Keratinocyte (primary cell): ENCODE results near the gene PSAPL1. TPM values are rescaled to one million over a fixed set of nuclear protein-coding genes. Genes with fewer than 3 reads are reported as not detected.

ENCODE experiments used
- DNase-seq: peaks from one replicate; pipeline ENCODE4 v3.0.0-alpha.2; 2011; ENCODE audit warnings: low read depth, missing footprints, low spot score
- FAIRE-seq: peaks from 2 replicates; lab custom pipeline; 2011; peaks lifted over from hg19 to GRCh38; lab: Jason Lieb, UNC
- H2AFZ ChIP-seq: 2 replicates; pipeline ENCODE4 v1.6.0; 2012; ENCODE audit warnings: low read length, control low read depth, inconsistent platforms; ENCODE audit not compliant: control insufficient read depth
- H3K27ac ChIP-seq: 2 replicates; pipeline ENCODE4 v1.5.1; 2011; ENCODE audit warnings: low read length; ENCODE audit not compliant: control insufficient read depth, insufficient read depth
- H3K27me3 ChIP-seq: 3 replicates; pipeline ENCODE4 v1.6.0; 2011; ENCODE audit warnings: low read length; ENCODE audit not compliant: control insufficient read depth, insufficient read depth; ENCODE audit errors: extremely low read depth
- H3K36me3 ChIP-seq, 2 experiments: 2 replicates in 1 of 2; 3 replicates in 1 of 2; pipeline ENCODE4 v1.5.1; 2011; ENCODE audit warnings: low read length in 2 of 2, mild to moderate bottlenecking in 1 of 2; ENCODE audit not compliant: control insufficient read depth in 2 of 2, insufficient read depth in 2 of 2; ENCODE audit errors: extremely low read depth in 1 of 2
- H3K4me1 ChIP-seq: 3 replicates; pipeline ENCODE4 v1.5.1; 2011; ENCODE audit warnings: low read length; ENCODE audit not compliant: control insufficient read depth, insufficient read depth; ENCODE audit errors: extremely low read depth
- H3K4me2 ChIP-seq: 3 replicates; pipeline ENCODE4 v1.6.0; 2011; ENCODE audit warnings: low read depth, low read length; ENCODE audit not compliant: control insufficient read depth, insufficient read depth; ENCODE audit errors: extremely low read depth
- H3K4me3 ChIP-seq, 3 experiments: fragments of 200-600 bp in 1 of 3; sonication (generic) in 1 of 3; 2 replicates in 2 of 3; 3 replicates in 1 of 3; pipeline ENCODE4 v1.5.1; 2011 to 2016; ENCODE audit warnings: low read length in 3 of 3, mild to moderate bottlenecking in 3 of 3, control low read depth in 2 of 3, inconsistent platforms in 1 of 3, low read depth in 1 of 3, mixed read lengths in 1 of 3, mixed run types in 1 of 3, moderate library complexity in 1 of 3; ENCODE audit not compliant: control insufficient read depth in 2 of 3, insufficient read depth in 2 of 3; ENCODE audit errors: extremely low read depth in 1 of 3
- H3K79me2 ChIP-seq: 2 replicates; pipeline ENCODE4 v1.6.0; 2012; ENCODE audit warnings: low read length; ENCODE audit not compliant: control insufficient read depth, insufficient read depth
- H3K9ac ChIP-seq: 3 replicates; pipeline ENCODE4 v1.6.0; 2011; ENCODE audit warnings: low read length; ENCODE audit not compliant: control insufficient read depth, insufficient read depth; ENCODE audit errors: extremely low read depth
- H3K9me1 ChIP-seq: 3 replicates; pipeline ENCODE4 v1.6.0; 2011; ENCODE audit warnings: low read length; ENCODE audit not compliant: control insufficient read depth, insufficient read depth; ENCODE audit errors: extremely low read depth
- H3K9me3 ChIP-seq: 2 replicates; pipeline ENCODE4 v1.5.1; 2012; ENCODE audit warnings: low read depth, low read length; ENCODE audit not compliant: control insufficient read depth
- H4K20me1 ChIP-seq: 3 replicates; pipeline ENCODE4 v1.6.0; 2011; ENCODE audit warnings: low read length; ENCODE audit not compliant: control insufficient read depth, insufficient read depth; ENCODE audit errors: extremely low read depth
- EZH2 ChIP-seq: IDR thresholded peaks from one replicate; pipeline ENCODE4 v1.6.1; 2012; ENCODE audit warnings: inconsistent platforms, mild to moderate bottlenecking, low read length, moderate library complexity
- dilution Hi-C: fragments of 300-500 bp; cut with MboI; formaldehyde crosslinking; loops from one replicate; pipeline ENCODE4 v1.7.0; 2020; ENCODE audit warnings: low sequenced_read_pairs; ENCODE audit not compliant: extremely low pct_ligation_motif_present
- polyA plus RNA-seq, 5 experiments: library from polyadenylated mRNA; depleted of rRNA in 3 of 5; stranded (reverse) in 3 of 5; stranded (forward) in 1 of 5; unstranded in 1 of 5; fragments of >200 nt; gene quantifications; 1 replicate in 1 of 5; 2 replicates in 3 of 5; 3 replicates in 1 of 5; pipeline versions ENCODE4 v1.2.1 to v1.2.3, GENCODE V29; 2011 to 2012; ENCODE audit warnings: missing spikeins in 2 of 5, low read depth in 1 of 5, low replicate concordance in 1 of 5
- TF ChIP-seq, protein P1 (sequence below), 3 experiments: IDR thresholded peaks in 1 of 3; conservative IDR thresholded peaks in 1 of 3; optimal IDR thresholded peaks in 1 of 3; 2 replicates in 2 of 3; 3 replicates in 1 of 3; pipeline versions ENCODE3 to v1.5.1; 2011; ENCODE audit warnings: low read length in 3 of 3, mild to moderate bottlenecking in 3 of 3, moderate library complexity in 2 of 3, control low read depth in 1 of 3, inconsistent platforms in 1 of 3; ENCODE audit not compliant: insufficient read depth in 2 of 3; ENCODE audit errors: extremely low read depth in 1 of 3

PSAPL1 gene
- polyA plus RNA-seq, 1 donor (not counting 4 experiments of a cell fraction or from before 2014, with no cell fraction given) = 0.03 TPM

DNA sequence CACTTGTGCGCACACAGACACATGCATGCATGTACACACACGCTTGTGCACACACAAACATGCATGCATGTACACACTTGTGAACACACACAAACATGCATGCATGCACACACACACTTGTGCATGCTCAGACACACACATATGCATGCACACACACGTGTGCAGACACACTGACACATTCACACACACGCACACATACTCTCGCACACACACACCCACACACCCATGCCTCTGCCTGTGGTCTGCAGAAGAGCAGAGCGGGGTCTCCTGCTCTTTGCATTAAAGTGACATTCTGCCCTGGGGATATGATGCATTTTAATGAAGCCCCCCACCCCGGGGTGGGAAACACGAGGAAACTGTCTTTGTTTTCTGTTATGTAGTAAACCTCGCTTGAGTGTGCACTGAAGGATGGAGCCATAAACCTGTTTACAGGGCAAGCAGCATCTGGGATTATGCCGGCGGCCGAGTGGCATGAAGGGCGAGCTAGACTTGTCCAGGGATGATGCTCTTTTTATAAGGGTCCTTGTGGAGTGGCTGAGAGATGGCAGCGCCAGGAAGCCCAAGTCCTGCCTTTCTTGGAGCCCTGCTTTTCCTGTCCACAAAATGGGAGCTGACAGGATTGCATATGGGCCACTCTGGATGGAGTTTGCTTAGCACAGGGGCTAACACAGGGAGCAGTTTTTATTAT is 17.8 kb downstream of the PSAPL1 start:
- Histone ChIP-seq H4K20me1 (no peaks in the 10 kb centered on the region), H3K4me1 (no peaks in the 10 kb centered on the region), H3K79me2 (no peaks in the 10 kb centered on the region), H3K9ac (no peak overlapping the region), H3K4me2 (no peak overlapping the region), H2AFZ (no peak overlapping the region), H3K27ac (no peak overlapping the region), H3K36me3 (no peaks in the 10 kb centered on the region), H3K9me3 (no peaks in the 10 kb centered on the region), H3K9me1 (no peaks in the 10 kb centered on the region), H3K27me3 (no peaks in the 10 kb centered on the region), H3K4me3 (no peak overlapping the region)
- dilution Hi-C loops = no loop called here
- DNase-seq = no peak
- no peak for TF ChIP-seq EZH2
- TF ChIP-seq, protein P1, sequence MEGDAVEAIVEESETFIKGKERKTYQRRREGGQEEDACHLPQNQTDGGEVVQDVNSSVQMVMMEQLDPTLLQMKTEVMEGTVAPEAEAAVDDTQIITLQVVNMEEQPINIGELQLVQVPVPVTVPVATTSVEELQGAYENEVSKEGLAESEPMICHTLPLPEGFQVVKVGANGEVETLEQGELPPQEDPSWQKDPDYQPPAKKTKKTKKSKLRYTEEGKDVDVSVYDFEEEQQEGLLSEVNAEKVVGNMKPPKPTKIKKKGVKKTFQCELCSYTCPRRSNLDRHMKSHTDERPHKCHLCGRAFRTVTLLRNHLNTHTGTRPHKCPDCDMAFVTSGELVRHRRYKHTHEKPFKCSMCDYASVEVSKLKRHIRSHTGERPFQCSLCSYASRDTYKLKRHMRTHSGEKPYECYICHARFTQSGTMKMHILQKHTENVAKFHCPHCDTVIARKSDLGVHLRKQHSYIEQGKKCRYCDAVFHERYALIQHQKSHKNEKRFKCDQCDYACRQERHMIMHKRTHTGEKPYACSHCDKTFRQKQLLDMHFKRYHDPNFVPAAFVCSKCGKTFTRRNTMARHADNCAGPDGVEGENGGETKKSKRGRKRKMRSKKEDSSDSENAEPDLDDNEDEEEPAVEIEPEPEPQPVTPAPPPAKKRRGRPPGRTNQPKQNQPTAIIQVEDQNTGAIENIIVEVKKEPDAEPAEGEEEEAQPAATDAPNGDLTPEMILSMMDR (optimal IDR thresholded peaks at IDR 0.05 in 1 of 3, IDR thresholded peaks at IDR 0.05 in 1 of 3, conservative IDR thresholded peaks at IDR 0.05 in 1 of 3; ENCODE audit: extremely low read depth in 1 of 3, insufficient read depth in 2 of 3, low read length in 3 of 3) = no peak
- FAIRE-seq = no peak

DNA sequence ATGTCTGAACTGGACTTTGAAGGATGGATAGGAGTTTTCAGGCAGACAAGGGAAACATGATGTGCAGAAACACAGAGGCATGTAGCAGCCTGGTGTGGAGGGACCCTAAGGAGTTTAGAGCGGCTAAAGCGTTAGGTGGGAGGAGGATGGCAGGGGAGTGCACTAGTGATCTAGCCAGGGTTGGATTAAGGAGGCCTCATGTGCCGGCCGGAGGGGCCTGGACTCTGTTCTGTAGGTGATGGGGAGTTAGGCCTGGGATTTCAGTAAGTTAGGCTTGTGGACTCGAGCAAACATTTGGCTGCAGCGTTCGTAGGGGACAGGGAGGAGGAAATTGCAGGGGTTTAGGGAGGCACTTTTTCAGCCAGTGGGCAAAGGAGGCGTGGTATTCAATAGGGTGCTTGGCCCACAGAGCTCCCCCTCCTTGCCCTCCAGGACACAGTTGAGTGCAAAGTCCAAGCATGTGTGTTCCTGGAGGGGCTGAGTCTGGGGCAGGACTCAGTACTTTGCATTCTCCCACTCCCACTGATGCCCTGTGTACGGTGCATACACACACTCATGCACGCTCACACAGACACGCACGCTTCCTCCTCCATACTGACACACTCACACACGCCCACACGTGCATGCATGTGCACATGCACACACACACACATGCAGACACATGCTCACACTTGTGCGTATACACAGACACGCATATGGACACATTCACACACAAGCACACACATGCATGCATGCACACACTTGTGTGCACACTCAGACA is 18.6 kb downstream of the PSAPL1 start:
- Histone ChIP-seq H3K79me2 (no peaks in the 10 kb centered on the region), H2AFZ (no peak overlapping the region), H3K27ac (no peak overlapping the region), H3K9ac (no peak overlapping the region), H3K9me1 (no peaks in the 10 kb centered on the region), H3K36me3 (no peaks in the 10 kb centered on the region), H4K20me1 (no peaks in the 10 kb centered on the region), H3K9me3 (no peaks in the 10 kb centered on the region), H3K4me2 (no peak overlapping the region), H3K4me1 (no peaks in the 10 kb centered on the region), H3K27me3 (no peaks in the 10 kb centered on the region), H3K4me3 (no peak overlapping the region)
- DNase-seq (no peak), FAIRE-seq (no peak)
- dilution Hi-C loops = no loop called here
- no peak for TF ChIP-seq EZH2
- TF ChIP-seq, protein P1 (optimal IDR thresholded peaks at IDR 0.05 in 1 of 3, IDR thresholded peaks at IDR 0.05 in 1 of 3, conservative IDR thresholded peaks at IDR 0.05 in 1 of 3; ENCODE audit: extremely low read depth in 1 of 3, insufficient read depth in 2 of 3, low read length in 3 of 3) = no peak
